ENCODE results near the gene DEXI.
"Not testable (repeated sequence)": the region's sequence is repeated elsewhere in the genome, so short reads cannot be mapped to it uniquely, and the experiment has no call there.

The DEXI gene

GRCh38 chr16:10927497-10928112 is 14.7 kb downstream of the DEXI start:
- H3K4me1 Mint-ChIP-seq = no peaks in the 10 kb centered on the region
- H3K27me3 Mint-ChIP-seq = no peaks in the 10 kb centered on the region
- peaks cover 11% of the 10 kb centered on the region for H3K36me3 Mint-ChIP-seq
- H3K4me3 Mint-ChIP-seq = no peak overlapping the region
- no peaks in the 10 kb centered on the region for H3K9me3 Mint-ChIP-seq
- H3K27ac Mint-ChIP-seq = no peak overlapping the region

DNA sequence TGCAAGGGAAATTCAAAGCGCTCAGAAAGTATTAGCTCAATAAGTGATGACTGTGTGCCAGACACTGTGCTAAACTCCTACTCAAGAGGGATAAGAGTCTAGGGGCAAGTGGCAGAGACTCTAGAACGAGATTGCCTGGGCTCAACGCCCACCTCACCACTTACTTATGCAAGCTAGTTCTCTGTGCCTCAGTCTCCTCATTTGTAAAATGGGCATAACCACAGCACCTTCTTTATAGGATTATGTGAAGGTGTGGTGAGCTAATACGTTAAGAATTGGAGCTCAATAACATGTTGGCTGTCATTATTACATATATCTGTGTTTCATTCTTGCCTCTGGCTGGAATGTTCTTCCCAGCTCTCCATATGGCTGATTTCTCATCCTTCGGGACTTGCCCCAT is 15.4 kb downstream of the DEXI start:
- Mint-ChIP-seq H3K36me3 (peaks cover 11% of the 10 kb centered on the region), H3K4me1 (no peaks in the 10 kb centered on the region), H3K4me3 (no peak overlapping the region), H3K27ac (no peak overlapping the region), H3K9me3 (no peaks in the 10 kb centered on the region), H3K27me3 (no peaks in the 10 kb centered on the region)

DNA sequence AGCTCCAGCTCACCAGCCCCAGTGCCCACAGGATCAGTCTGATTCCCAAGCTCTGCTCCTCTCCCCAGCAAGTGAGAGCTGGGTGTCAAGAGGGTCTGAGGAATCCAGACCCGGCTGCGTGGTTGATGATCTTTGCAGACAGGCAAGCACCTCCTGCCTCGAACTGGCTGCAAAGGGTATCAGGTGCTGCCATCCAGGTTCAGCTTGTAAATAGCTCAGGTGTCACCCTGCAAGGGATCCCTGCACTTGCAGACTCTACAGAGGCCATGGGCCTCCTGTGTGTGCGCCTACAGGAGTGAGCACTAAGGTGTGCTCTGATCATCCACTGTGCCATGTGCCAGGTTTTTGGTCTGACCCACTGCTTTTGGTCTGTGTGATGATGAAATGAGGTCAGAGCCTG is 16.2 kb downstream of the DEXI start:
- Mint-ChIP-seq H3K9me3 (no peaks in the 10 kb centered on the region), H3K27me3 (no peaks in the 10 kb centered on the region), H3K4me1 (no peaks in the 10 kb centered on the region), H3K36me3 (peaks cover 10% of the 10 kb centered on the region), H3K27ac (no peak overlapping the region), H3K4me3 (no peak overlapping the region)

- H3K27ac Mint-ChIP-seq, H3K4me3 Mint-ChIP-seq, H3K27me3 Mint-ChIP-seq, H3K4me1 Mint-ChIP-seq, H3K9me3 Mint-ChIP-seq: not testable (repeated sequence)
- peaks cover 10% of the 10 kb centered on the region for H3K36me3 Mint-ChIP-seq
Observed at GRCh38 chr16:10925285-10925684, 17.0 kb downstream of the DEXI start.

DNA sequence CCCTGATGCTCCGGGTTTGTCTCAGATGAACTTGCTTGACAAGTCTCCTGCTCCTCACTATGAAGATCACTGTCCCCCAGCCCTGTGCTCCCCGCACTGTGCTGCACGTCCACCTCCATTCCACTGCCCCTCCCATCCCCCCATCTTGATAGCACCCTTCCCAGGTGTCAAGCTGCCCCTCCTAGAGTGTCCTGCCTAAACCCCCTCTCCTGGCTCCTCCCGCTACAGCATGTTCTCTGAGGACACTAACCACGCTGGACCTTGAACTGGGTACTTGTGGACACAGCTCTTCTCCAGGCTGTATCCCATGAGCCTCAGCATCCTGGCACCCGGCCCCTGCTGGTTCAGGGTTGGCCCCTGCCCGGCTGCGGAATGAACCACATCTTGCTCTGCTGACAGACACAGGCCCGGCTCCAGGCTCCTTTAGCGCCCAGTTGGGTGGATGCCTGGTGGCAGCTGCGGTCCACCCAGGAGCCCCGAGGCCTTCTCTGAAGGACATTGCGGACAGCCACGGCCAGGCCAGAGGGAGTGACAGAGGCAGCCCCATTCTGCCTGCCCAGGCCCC is 18.5 kb downstream of the DEXI start:
- Mint-ChIP-seq H3K9me3 (no peaks in the 10 kb centered on the region), H3K36me3 (peaks cover 10% of the 10 kb centered on the region), H3K27ac (no peak overlapping the region), H3K27me3 (no peaks in the 10 kb centered on the region), H3K4me1 (peaks cover 2% of the 10 kb centered on the region), H3K4me3 (no peak overlapping the region)

DNA sequence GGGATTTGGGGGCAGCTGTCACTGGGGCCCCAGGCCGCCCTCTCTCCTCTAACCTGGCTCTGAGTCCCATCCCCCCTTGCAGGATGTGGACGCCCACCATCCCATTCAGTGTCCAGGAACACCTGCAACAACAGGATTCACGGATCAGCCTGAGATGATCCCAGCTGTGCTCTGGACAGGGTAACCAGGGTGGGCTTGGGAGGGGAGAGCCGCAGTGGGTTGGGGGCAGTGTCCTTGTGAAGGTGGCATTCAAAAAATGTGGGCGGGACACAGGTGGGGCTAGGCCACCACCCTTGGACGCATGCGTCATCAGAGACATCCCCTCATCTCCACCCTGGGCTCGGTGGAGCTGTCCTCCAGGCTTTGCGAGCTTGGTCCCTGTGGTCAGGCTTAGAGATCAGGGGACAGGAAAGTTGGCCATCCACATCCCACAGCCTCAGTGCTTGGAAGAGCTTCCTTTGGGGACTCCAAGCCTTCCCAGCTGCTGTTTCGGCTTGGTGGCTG is 19.1 kb downstream of the DEXI start:
- Mint-ChIP-seq H3K9me3 (no peaks in the 10 kb centered on the region), H3K27me3 (no peaks in the 10 kb centered on the region), H3K4me3 (no peak overlapping the region), H3K4me1 (peaks cover 5% of the 10 kb centered on the region), H3K27ac (no peak overlapping the region), H3K36me3 (peaks cover 10% of the 10 kb centered on the region)

- Mint-ChIP-seq H3K9me3 (no peaks in the 10 kb centered on the region), H3K4me3 (no peak overlapping the region), H3K4me1 (peaks cover 5% of the 10 kb centered on the region), H3K27ac (no peak overlapping the region), H3K27me3 (no peaks in the 10 kb centered on the region), H3K36me3 (peaks cover 6% of the 10 kb centered on the region)
Observed at GRCh38 chr16:10922328-10923145, 19.7 kb downstream of the DEXI start.

GRCh38 chr16:10921536-10922327 is 20.5 kb downstream of the DEXI start:
- Mint-ChIP-seq H3K4me3 (no peak overlapping the region), H3K4me1 (peaks cover 6% of the 10 kb centered on the region), H3K27me3 (no peaks in the 10 kb centered on the region), H3K9me3 (no peaks in the 10 kb centered on the region), H3K27ac (no peak overlapping the region), H3K36me3 (peaks cover 6% of the 10 kb centered on the region)

- Mint-ChIP-seq H3K27ac (no peak overlapping the region), H3K4me1 (peaks cover 11% of the 10 kb centered on the region), H3K9me3 (no peaks in the 10 kb centered on the region), H3K36me3 (peaks cover 6% of the 10 kb centered on the region), H3K4me3 (no peak overlapping the region), H3K27me3 (no peaks in the 10 kb centered on the region)
Observed at GRCh38 chr16:10920726-10921427, 21.4 kb downstream of the DEXI start.

- H3K4me3 Mint-ChIP-seq = no peak overlapping the region
- H3K27ac Mint-ChIP-seq = no peak overlapping the region
- H3K9me3 Mint-ChIP-seq = no peaks in the 10 kb centered on the region
- peaks cover 15% of the 10 kb centered on the region for H3K4me1 Mint-ChIP-seq
- no peaks in the 10 kb centered on the region for H3K27me3 Mint-ChIP-seq
- no peaks in the 10 kb centered on the region for H3K36me3 Mint-ChIP-seq
Observed at GRCh38 chr16:10919003-10919351, 23.3 kb downstream of the DEXI start.

DNA sequence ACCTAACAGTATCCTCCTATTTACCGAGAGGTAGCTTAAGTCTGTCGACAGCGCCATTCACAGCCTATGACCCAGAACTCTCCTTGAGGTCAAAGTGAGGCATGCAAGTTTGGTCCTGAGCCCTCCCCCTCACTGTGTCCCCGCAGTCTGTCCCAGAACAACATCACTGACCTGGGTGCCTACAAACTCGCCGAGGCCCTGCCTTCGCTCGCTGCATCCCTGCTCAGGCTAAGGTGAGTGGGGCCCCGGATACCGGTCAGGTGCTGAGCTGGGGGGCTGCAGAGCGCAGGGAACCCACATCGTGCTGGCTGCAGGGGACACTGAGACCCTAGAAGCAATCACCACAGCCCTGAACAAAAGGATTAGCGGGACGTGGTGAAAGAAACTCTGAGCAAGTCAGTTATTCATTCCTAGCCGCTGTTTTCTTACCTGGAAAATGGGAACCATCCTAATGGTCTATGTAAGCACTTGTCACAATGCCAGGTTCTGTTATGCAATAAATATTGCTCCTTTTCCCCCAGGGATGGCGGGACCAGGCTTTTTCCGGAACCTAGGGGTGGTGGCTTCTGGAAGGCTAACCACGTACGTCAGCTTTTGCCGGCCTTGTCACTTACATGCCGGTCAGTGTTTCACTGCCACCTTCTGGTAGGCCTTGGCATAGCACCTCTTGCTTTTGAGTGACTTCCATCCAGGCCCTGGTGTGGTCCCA is 23.8 kb downstream of the DEXI start:
- Mint-ChIP-seq H3K4me1 (peaks cover 15% of the 10 kb centered on the region), H3K9me3 (no peaks in the 10 kb centered on the region), H3K4me3 (no peak overlapping the region), H3K27me3 (no peaks in the 10 kb centered on the region), H3K36me3 (no peaks in the 10 kb centered on the region), H3K27ac (no peak overlapping the region)

DNA sequence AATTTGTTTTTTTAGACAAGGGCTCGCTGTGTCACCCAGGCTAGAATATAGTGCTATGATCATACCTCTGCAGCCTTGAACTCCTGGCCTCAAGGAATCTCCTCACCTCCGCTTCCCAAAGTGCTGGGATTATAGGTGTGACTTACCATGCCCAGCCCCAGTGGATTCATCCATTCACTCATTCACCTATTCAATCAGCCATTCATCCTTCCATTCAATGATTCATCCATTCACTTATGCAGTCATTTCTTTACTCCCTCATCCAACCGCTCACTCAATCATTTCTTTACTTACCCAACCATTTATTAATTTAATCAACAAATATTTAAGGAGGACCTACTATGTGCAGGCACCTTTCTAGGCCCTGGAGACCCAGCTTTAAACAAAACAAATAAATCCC is 25.7 kb downstream of the DEXI start:
- Mint-ChIP-seq H3K36me3 (no peaks in the 10 kb centered on the region), H3K9me3 (no peaks in the 10 kb centered on the region), H3K4me1 (peaks cover 15% of the 10 kb centered on the region), H3K4me3 (no peak overlapping the region), H3K27me3 (no peaks in the 10 kb centered on the region), H3K27ac (no peak overlapping the region)

DNA sequence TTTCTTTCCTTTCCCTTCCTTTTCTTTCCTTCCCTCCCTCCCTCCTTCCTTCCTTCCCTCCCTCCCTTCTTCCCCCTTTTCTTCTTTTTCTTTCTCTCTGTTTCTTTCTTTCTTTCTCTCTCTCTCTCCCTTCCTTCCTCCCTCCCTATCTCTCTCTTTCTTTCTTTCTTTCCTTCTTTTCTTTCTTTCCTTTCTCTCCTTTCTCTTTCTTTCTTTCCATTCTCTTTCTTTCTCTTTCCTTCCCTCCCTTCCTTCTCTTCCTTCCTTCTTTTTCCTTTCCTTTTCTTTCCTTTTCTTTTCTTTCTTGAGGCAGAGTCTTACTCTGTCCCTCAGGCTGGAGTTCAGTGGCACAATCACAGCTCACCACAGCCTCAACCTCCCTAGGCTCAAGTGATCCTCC is 31.0 kb downstream of the DEXI start:
- Mint-ChIP-seq H3K27me3 (no peaks in the 10 kb centered on the region), H3K4me1 (peaks cover 6% of the 10 kb centered on the region), H3K27ac (no peak overlapping the region), H3K4me3 (no peak overlapping the region), H3K9me3 (no peaks in the 10 kb centered on the region), H3K36me3 (no peaks in the 10 kb centered on the region)

- peaks cover 5% of the 10 kb centered on the region for H3K9me3 Mint-ChIP-seq
- H3K27me3 Mint-ChIP-seq = no peaks in the 10 kb centered on the region
- no peak overlapping the region for H3K4me3 Mint-ChIP-seq
- no peak overlapping the region for H3K27ac Mint-ChIP-seq
- H3K4me1 Mint-ChIP-seq = no peaks in the 10 kb centered on the region
- no peaks in the 10 kb centered on the region for H3K36me3 Mint-ChIP-seq
Observed at GRCh38 chr16:10907757-10908045, 34.6 kb downstream of the DEXI start.
